GM19324 (cell line): ENCODE measurements around the gene LILRB4.
"Not testable (repeated sequence)": the region's sequence is repeated elsewhere in the genome, so short reads cannot be mapped to it uniquely, and the experiment has no call there.

Source experiments
- ATAC-seq: cut with Tn5 transposase; IDR thresholded peaks from one replicate; pipeline ENCODE4 v1.9.1; 2021; ENCODE audit warnings: mild to moderate bottlenecking, moderate library complexity; ENCODE audit not compliant: unreplicated experiment, low FRiP score

LILRB4 gene

GRCh38 chr19:54648129-54648528, 14.7 kb upstream of the LILRB4 start:
- ATAC-seq = no peak

GRCh38 chr19:54650108-54650655, 12.6 kb upstream of the LILRB4 start:
- ATAC-seq = no peak

- ATAC-seq = no peak
These were observed 9.5 kb upstream of the LILRB4 start for GRCh38 chr19:54653181-54653809.

GRCh38 chr19:54654447-54655321, 8.1 kb upstream of the LILRB4 start:
- no peak for ATAC-seq

GRCh38 chr19:54659300-54659699, 3.5 kb upstream of the LILRB4 start:
- no peak for ATAC-seq

GRCh38 chr19:54660306-54660705, 2.5 kb upstream of the LILRB4 start:
- ATAC-seq = no peak

- no peak for ATAC-seq
These were observed 1.8 kb upstream of the LILRB4 start for GRCh38 chr19:54660964-54661363.

- ATAC-seq = no peak
These were observed 821 bp upstream of the LILRB4 start for GRCh38 chr19:54661846-54662481.

GRCh38 chr19:54665530-54665929, 2.7 kb downstream of the LILRB4 start:
- no peak for ATAC-seq

GRCh38 chr19:54667217-54667616, 4.4 kb downstream of the LILRB4 start:
- ATAC-seq = no peak

- no peak for ATAC-seq
These were observed 5.6 kb downstream of the LILRB4 start for GRCh38 chr19:54668353-54668752.

- no peak for ATAC-seq
These were observed 8.0 kb downstream of the LILRB4 start for GRCh38 chr19:54670576-54671357.

- no peak for ATAC-seq
These were observed 10.4 kb downstream of the LILRB4 start for GRCh38 chr19:54673222-54673621.

GRCh38 chr19:54674021-54674617, 11.3 kb downstream of the LILRB4 start:
- no peak for ATAC-seq

- ATAC-seq = not testable (repeated sequence)
These were observed 13.5 kb downstream of the LILRB4 start for GRCh38 chr19:54676210-54676834.

GRCh38 chr19:54677217-54677616, 14.4 kb downstream of the LILRB4 start:
- ATAC-seq = no peak

- not testable (repeated sequence) for ATAC-seq
These were observed 18.8 kb downstream of the LILRB4 start for GRCh38 chr19:54681596-54681995.

GRCh38 chr19:54682306-54682856, 19.6 kb downstream of the LILRB4 start:
- no peak for ATAC-seq

GRCh38 chr19:54684527-54684926, 21.7 kb downstream of the LILRB4 start:
- ATAC-seq = no peak
